H1 (cell line): ENCODE measurements around the gene SLC38A8. TPM values are rescaled to one million over a fixed set of nuclear protein-coding genes. Genes with fewer than 3 reads are reported as not detected.

ENCODE experiments used
- EZH2 ChIP-seq: fragments of 200-600 bp; sonication (generic); IDR thresholded peaks from 2 replicates; pipeline ENCODE4 v1.7.1; 2012; ENCODE audit warnings: low read depth, mild to moderate bottlenecking, moderate library complexity, low read length, inconsistent platforms; ENCODE audit not compliant: severe bottlenecking
- HDAC2 ChIP-seq, 2 experiments: fragments of 300-600 bp in 1 of 2; sonication (generic) in 1 of 2; IDR thresholded peaks; 2 replicates each; pipeline ENCODE4 v1.6.1; 2011 to 2012; ENCODE audit warnings: low read depth in 2 of 2, low read length in 2 of 2, mild to moderate bottlenecking in 2 of 2, moderate library complexity in 2 of 2, borderline replicate concordance in 1 of 2, inconsistent platforms in 1 of 2
- JUN ChIP-seq: IDR thresholded peaks from 2 replicates; pipeline ENCODE4 v1.6.1; 2011; ENCODE audit warnings: low read depth, mild to moderate bottlenecking, improper control_type of control experiment, low read length
- TEAD4 ChIP-seq: IDR thresholded peaks from 2 replicates; pipeline ENCODE4 v1.6.1; 2012; ENCODE audit warnings: low read depth, low read length, inconsistent platforms, mixed read lengths
- ZNF274 ChIP-seq: IDR thresholded peaks from 2 replicates; pipeline ENCODE4 v1.7.0; 2012; ENCODE audit warnings: low read length, borderline replicate concordance; ENCODE audit errors: extremely low read depth
- polyA plus RNA-seq, 7 experiments: library from polyadenylated mRNA; depleted of rRNA in 3 of 7; stranded (reverse) in 5 of 7; unstranded in 2 of 7; fragments of >200 nt in 5 of 7; fragments of 200-250 nt in 2 of 7; gene quantifications; 1 replicate in 5 of 7; 2 replicates in 1 of 7; 4 replicates in 1 of 7; pipeline versions ENCODE4 v1.2.1 to v1.2.3, GENCODE V29; 2011 to 2013; ENCODE audit warnings: missing spikeins in 2 of 7, mixed read lengths in 2 of 7
- total RNA-seq: library from RNA; stranded (reverse); fragmentation: NEBNext Ultra II Directional; extraction: Animal tissue kit (Norgen Biotek cat#: 25700); gene quantifications from 2 replicates; pipeline ENCODE4 v1.2.1, GENCODE V29; 2021
- TF ChIP-seq, protein P1 (sequence below): IDR thresholded peaks from 2 replicates; pipeline ENCODE4 v1.6.1; 2011; ENCODE audit warnings: low read depth, mild to moderate bottlenecking, low read length; ENCODE audit not compliant: insufficient read depth

The SLC38A8 gene
- total and polyA plus RNA-seq, 2 of the 8 experiments (the other 6 are each of a cell fraction or from before 2014, with no cell fraction given) = 0.08 TPM; not detected in 1

DNA sequence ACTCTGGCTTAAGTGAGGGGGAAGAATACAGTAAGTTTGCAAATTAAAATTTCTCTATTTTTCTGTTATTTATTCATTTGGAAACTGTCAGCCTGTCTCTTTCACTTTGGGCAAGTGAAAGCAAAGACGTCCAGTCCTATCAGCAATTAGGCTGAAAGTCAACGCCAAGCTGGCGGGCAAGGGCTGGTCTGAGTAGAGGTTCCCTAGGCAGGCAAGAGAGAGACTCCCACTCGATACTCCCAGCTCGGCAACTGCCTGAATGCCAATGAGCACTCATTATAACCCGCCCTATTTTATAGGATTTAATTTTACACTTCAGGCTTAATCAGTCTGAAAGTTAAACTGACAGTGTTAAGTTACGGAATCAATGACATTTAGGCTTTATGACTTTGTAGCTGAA, 14.3 kb upstream of the SLC38A8 start (continued):
- no peak for TF ChIP-seq TEAD4
- TF ChIP-seq, protein P1, sequence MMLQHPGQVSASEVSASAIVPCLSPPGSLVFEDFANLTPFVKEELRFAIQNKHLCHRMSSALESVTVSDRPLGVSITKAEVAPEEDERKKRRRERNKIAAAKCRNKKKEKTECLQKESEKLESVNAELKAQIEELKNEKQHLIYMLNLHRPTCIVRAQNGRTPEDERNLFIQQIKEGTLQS = no peak
- TF ChIP-seq EZH2 = no peak
- no peak for TF ChIP-seq ZNF274
- no peak for TF ChIP-seq HDAC2 (IDR thresholded peaks at IDR 0.05; ENCODE audit: borderline replicate concordance in 1 of 2, low read depth in 2 of 2, low read length in 2 of 2)
- no peak for TF ChIP-seq JUN
- TF ChIP-seq, all 59 proteins: peak for 0
